H9 (cell line): ENCODE measurements around the gene PRDX2. TPM values are rescaled to one million over a fixed set of nuclear protein-coding genes. Genes with fewer than 3 reads are reported as not detected.

Source experiments
- DNase-seq: peaks from one replicate; pipeline ENCODE4 v3.0.0-alpha.2; 2017
- H2AFZ ChIP-seq: one replicate; pipeline ENCODE4 v1.6.1; 2013; ENCODE audit warnings: mild to moderate bottlenecking, low read length, control low read depth, moderate library complexity
- H2AK5ac ChIP-seq: 2 replicates; pipeline ENCODE4 v1.6.1; 2013; ENCODE audit warnings: low read length, control low read depth, mixed read lengths; ENCODE audit not compliant: insufficient read length
- H2BK120ac ChIP-seq: one replicate; pipeline ENCODE4 v1.6.1; 2013; ENCODE audit warnings: low read depth, mild to moderate bottlenecking, low read length, control low read depth, inconsistent platforms; ENCODE audit not compliant: poor library complexity, severe bottlenecking
- H2BK12ac ChIP-seq: 2 replicates; pipeline ENCODE4 v1.6.1; 2013; ENCODE audit warnings: low read length, control low read depth, mixed read lengths, low read depth; ENCODE audit not compliant: insufficient read length
- H2BK15ac ChIP-seq: 2 replicates; pipeline ENCODE4 v1.6.1; 2013; ENCODE audit warnings: low read depth, low read length, control low read depth
- H2BK20ac ChIP-seq: one replicate; pipeline ENCODE4 v1.6.1; 2013; ENCODE audit warnings: low read depth, mild to moderate bottlenecking, low read length, control low read depth, inconsistent platforms; ENCODE audit not compliant: poor library complexity, severe bottlenecking
- H2BK5ac ChIP-seq: 2 replicates; pipeline ENCODE4 v1.6.1; 2013; ENCODE audit warnings: low read length, control low read depth, mixed read lengths; ENCODE audit not compliant: insufficient read length
- H3K14ac ChIP-seq: 2 replicates; pipeline ENCODE4 v1.6.1; 2013; ENCODE audit warnings: low read length, control low read depth; ENCODE audit not compliant: insufficient read depth
- H3K18ac ChIP-seq: 2 replicates; pipeline ENCODE4 v1.6.1; 2013; ENCODE audit warnings: low read depth, mild to moderate bottlenecking, mixed read lengths, low read length, control low read depth; ENCODE audit not compliant: insufficient read length
- H3K23ac ChIP-seq: 2 replicates; pipeline ENCODE4 v1.6.1; 2013; ENCODE audit warnings: low read length, control low read depth, mixed read lengths, low read depth; ENCODE audit not compliant: insufficient read length
- H3K23me2 ChIP-seq: 2 replicates; pipeline ENCODE4 v1.6.1; 2013; ENCODE audit warnings: low read depth, mild to moderate bottlenecking, mixed read lengths, low read length, control low read depth; ENCODE audit not compliant: insufficient read length, poor library complexity, severe bottlenecking
- H3K27ac ChIP-seq: 2 replicates; pipeline ENCODE4 v1.5.1; 2013; ENCODE audit warnings: low read length, control low read depth, mixed read lengths, low read depth; ENCODE audit not compliant: insufficient read length
- H3K27me3 ChIP-seq: 2 replicates; pipeline ENCODE4 v1.6.1; 2013; ENCODE audit warnings: low read length, control low read depth, inconsistent platforms; ENCODE audit not compliant: insufficient read depth
- H3K4ac ChIP-seq: 2 replicates; pipeline ENCODE4 v1.6.1; 2013; ENCODE audit warnings: low read depth, mild to moderate bottlenecking, control low read depth, inconsistent platforms, low read length, moderate library complexity
- H3K4me1 ChIP-seq: 2 replicates; pipeline ENCODE4 v1.6.1; 2013; ENCODE audit warnings: low read length, control low read depth, inconsistent platforms; ENCODE audit not compliant: insufficient read depth
- H3K4me2 ChIP-seq: 2 replicates; pipeline ENCODE4 v1.6.1; 2013; ENCODE audit warnings: low read length, control low read depth, mixed read lengths; ENCODE audit not compliant: insufficient read length, insufficient read depth
- H3K56ac ChIP-seq: 2 replicates; pipeline ENCODE4 v1.6.1; 2013; ENCODE audit warnings: low read depth, mild to moderate bottlenecking, mixed read lengths, low read length, control low read depth; ENCODE audit not compliant: insufficient read length
- H3K79me1 ChIP-seq: 2 replicates; pipeline ENCODE4 v1.6.1; 2013; ENCODE audit warnings: low read depth, mild to moderate bottlenecking, moderate library complexity, low read length, control low read depth, inconsistent platforms; ENCODE audit not compliant: insufficient read depth, poor library complexity, severe bottlenecking
- H3K79me2 ChIP-seq: 2 replicates; pipeline ENCODE4 v1.6.1; 2013; ENCODE audit warnings: low read length, control low read depth, inconsistent platforms; ENCODE audit not compliant: insufficient read depth
- H3K9ac ChIP-seq: 2 replicates; pipeline ENCODE4 v1.6.1; 2013; ENCODE audit warnings: low read length, control low read depth, mixed read lengths; ENCODE audit not compliant: insufficient read length; ENCODE audit errors: extremely low read depth
- H3K9me3 ChIP-seq: one replicate; pipeline ENCODE4 v1.6.1; 2013; ENCODE audit warnings: low read depth, low read length, inconsistent platforms; ENCODE audit not compliant: control insufficient read depth
- H3T11ph ChIP-seq: one replicate; pipeline ENCODE4 v1.6.1; 2013; ENCODE audit warnings: mild to moderate bottlenecking, low read length, control low read depth, inconsistent platforms
- H4K20me1 ChIP-seq: one replicate; pipeline ENCODE4 v1.6.1; 2013; ENCODE audit not compliant: control insufficient read depth, insufficient read length, insufficient read depth
- H4K5ac ChIP-seq: 2 replicates; pipeline ENCODE4 v1.6.1; 2013; ENCODE audit warnings: low read depth, mild to moderate bottlenecking, mixed read lengths, low read length, control low read depth; ENCODE audit not compliant: insufficient read length
- H4K8ac ChIP-seq: replicated peaks from 2 replicates; pipeline ENCODE4 v1.6.1; 2013; ENCODE audit warnings: low read length, control low read depth, mixed read lengths, low read depth; ENCODE audit not compliant: insufficient read length
- H4K91ac ChIP-seq: 2 replicates; pipeline ENCODE4 v1.6.1; 2013; ENCODE audit warnings: low read depth, mild to moderate bottlenecking, moderate library complexity, mixed read lengths, low read length, control low read depth; ENCODE audit not compliant: insufficient read length
- H3K27ac Mint-ChIP-seq, 3 experiments: 2 replicates in 2 of 3; 3 replicates in 1 of 3; pipeline ENCODE4 v1.8.0; 2020 to 2021; ENCODE audit warnings: mixed read lengths in 3 of 3, mild to moderate bottlenecking in 1 of 3, moderate library complexity in 1 of 3
- H3K27me3 Mint-ChIP-seq: 2 replicates; pipeline ENCODE4 v1.8.0; 2021; ENCODE audit warnings: low read depth, mild to moderate bottlenecking, moderate library complexity, mixed read lengths
- H3K36me3 Mint-ChIP-seq, 3 experiments: 2 replicates in 2 of 3; 3 replicates in 1 of 3; pipeline ENCODE4 v1.8.0; 2020 to 2021; ENCODE audit warnings: low read depth in 3 of 3, mixed read lengths in 3 of 3; ENCODE audit not compliant: insufficient read depth in 1 of 3
- H3K4me1 Mint-ChIP-seq, 2 experiments: 2 replicates each; pipeline ENCODE4 v1.8.0; 2020; ENCODE audit warnings: mixed read lengths in 2 of 2
- H3K4me3 Mint-ChIP-seq, 2 experiments: 2 replicates in 1 of 2; 3 replicates in 1 of 2; pipeline ENCODE4 v1.8.0; 2020 to 2021; ENCODE audit warnings: mild to moderate bottlenecking in 2 of 2, mixed read lengths in 2 of 2, moderate library complexity in 1 of 2
- H3K9me3 Mint-ChIP-seq, 2 experiments: 2 replicates in 1 of 2; 3 replicates in 1 of 2; pipeline ENCODE4 v1.8.0; 2020; ENCODE audit warnings: mild to moderate bottlenecking in 2 of 2, mixed read lengths in 2 of 2, moderate library complexity in 1 of 2
- CTCF ChIP-seq: fragments of 200-600 bp; sonication (generic); conservative IDR thresholded peaks from 3 replicates; pipeline ENCODE4 v1.8.0; 2021; ENCODE audit warnings: antibody characterized with exemption, mild to moderate bottlenecking
- WGBS: extraction: QIAGEN DNeasy Blood & Tissue Kit; methylation state at CpG from one replicate; pipeline ENCODE4 v1.1.7; 2013; ENCODE audit warnings: missing lambda C conversion rate, low lambda C conversion rate, mixed read lengths; ENCODE audit not compliant: insufficient read length; ENCODE audit errors: extremely low coverage; 5-methylcytosine and 5-hydroxymethylcytosine counted together
- total RNA-seq: library from RNA; stranded (reverse); gene quantifications from 2 replicates; pipeline ENCODE4 v1.2.1, GENCODE V29; 2021

PRDX2 gene
- total RNA-seq, 1 experiment from 2014 or later, result 468 TPM

- H4K8ac ChIP-seq, result no peak overlapping the region
- H3K18ac ChIP-seq, result no peak overlapping the region
- no CpG with 5 or more reads among the region's 10 CpGs for WGBS
- Mint-ChIP-seq H3K27me3 (peaks cover 6% of the 10 kb centered on the region), H3K36me3 (no peaks in the 10 kb centered on the region), H3K27ac (no peak overlapping the region), H3K9me3 (no peaks in the 10 kb centered on the region), H3K4me1 (peaks cover 28% of the 10 kb centered on the region in 2 experiments), H3K4me3 (no peak overlapping the region; a peak in 1 of 5 replicates)
- no peak overlapping the region for H2BK120ac ChIP-seq
- DNase-seq, result no peak
- no peak overlapping the region for H2BK15ac ChIP-seq
- no peak overlapping the region for H2AK5ac ChIP-seq
- H3K56ac ChIP-seq, result no peak overlapping the region
- H3K9ac ChIP-seq, result no peak overlapping the region
- H3K79me2 ChIP-seq, result no peaks in the 10 kb centered on the region
- no peak overlapping the region for H3K23ac ChIP-seq
- peaks cover 6% of the 10 kb centered on the region for H3K4me1 ChIP-seq
- H3K27me3 ChIP-seq, result no peaks in the 10 kb centered on the region; the same call in 1 of the 2 replicates
- no peak overlapping the region for H3K4ac ChIP-seq
- H2BK5ac ChIP-seq, result no peak overlapping the region
- TF ChIP-seq CTCF, result no peak
- no peak overlapping the region for H2BK20ac ChIP-seq
- no peak overlapping the region for H2BK12ac ChIP-seq
- peaks cover 33% of the 10 kb centered on the region for H3K23me2 ChIP-seq
- no peak overlapping the region for H3K27ac ChIP-seq
- no peak overlapping the region for H2AFZ ChIP-seq
- no peak overlapping the region for H3T11ph ChIP-seq
- H3K9me3 ChIP-seq, result no peaks in the 10 kb centered on the region
- H4K91ac ChIP-seq, result no peak overlapping the region
- H3K4me2 ChIP-seq, result no peak overlapping the region
- no peaks in the 10 kb centered on the region for H4K20me1 ChIP-seq
- no peaks in the 10 kb centered on the region for H3K79me1 ChIP-seq
- H3K14ac ChIP-seq, result no peak overlapping the region
- H4K5ac ChIP-seq, result no peak overlapping the region
These were observed 14.1 kb downstream of the PRDX2 start for GRCh38 chr19:12787458-12787857.
